ENCODE measurements around the gene MXD4.
A peak's percentile ranks its signal among the peaks of the same experiment; 100 is the strongest.
"Not testable (repeated sequence)": the region's sequence is repeated elsewhere in the genome, so short reads cannot be mapped to it uniquely, and the experiment has no call there.

Gene MXD4

DNA sequence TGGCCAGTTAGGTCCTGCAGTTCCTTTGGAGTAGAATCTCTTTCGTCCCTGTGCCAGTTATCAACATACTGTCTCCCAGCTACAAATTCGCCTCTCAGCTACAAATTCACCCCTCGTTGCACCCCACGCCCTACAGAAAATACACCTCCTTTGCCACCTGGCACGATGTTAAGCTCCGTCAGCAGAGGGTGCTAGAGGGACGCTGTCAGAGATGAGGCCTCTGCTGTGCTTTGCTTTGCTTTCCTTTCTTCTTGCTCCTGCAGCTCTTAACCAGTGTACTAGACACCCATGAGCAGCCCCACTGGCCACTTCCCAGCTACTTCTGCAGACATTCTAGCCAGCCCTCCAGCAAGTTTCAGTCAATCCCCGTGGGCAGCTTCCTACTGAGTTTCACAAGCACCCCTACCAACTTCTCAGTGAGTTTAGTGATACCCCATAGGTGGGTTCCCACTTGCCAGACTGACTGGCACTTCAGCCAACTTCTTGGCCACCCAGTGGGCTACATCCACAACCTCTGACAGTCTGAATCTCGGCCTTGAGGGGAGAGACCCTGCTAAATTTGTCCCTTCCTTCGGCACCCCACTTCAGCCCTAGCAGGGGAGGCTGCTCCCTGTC is 41.8 kb downstream of the MXD4 start:
- DNase-seq (ENCODE audit: low read depth), result peak; percentile 55

DNA sequence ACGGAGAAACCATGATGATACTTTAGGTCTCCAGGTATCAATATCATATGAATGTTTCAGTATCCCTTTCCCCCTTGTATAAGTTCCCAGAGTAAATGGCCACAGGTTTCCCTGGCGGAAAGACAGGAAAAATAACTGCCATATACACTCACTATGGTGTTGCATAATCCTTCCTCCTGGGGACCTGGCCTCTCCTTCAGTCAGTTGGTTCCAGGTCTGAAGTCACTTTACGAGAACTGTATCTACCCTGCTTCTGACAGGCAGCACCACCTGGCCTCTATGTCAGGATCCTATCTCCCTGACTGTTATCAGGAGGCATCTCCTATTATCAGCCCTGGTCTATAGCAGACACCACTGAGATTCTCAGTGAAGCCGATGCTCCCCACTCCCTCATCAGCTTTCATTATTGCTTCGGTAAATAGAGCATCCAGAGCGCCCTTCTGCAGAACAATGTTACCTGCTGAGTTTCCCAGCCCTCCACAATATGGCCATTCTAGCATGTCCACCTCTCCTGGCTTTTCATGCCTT is 42.6 kb downstream of the MXD4 start:
- no peak for DNase-seq (ENCODE audit: low read depth)

DNA sequence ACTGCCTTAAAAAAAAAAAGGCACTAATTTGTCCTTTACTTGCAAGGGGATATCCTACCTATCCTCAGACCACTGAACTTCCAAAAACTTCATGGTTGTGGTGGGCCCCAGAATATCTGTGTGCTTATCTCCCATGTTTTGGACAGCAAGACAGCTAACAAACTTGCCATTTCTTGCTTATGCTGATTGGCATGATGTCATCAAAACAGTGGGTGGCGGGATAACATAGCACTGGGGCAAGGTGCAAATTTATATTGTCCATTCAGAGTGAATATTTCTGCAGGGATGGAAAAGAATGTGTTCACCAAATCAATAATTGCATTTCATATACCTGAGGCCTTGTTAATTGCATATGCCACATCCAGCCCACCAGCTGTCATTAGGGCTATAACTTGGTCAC is 43.5 kb downstream of the MXD4 start:
- no peak for DNase-seq (ENCODE audit: low read depth)

DNA sequence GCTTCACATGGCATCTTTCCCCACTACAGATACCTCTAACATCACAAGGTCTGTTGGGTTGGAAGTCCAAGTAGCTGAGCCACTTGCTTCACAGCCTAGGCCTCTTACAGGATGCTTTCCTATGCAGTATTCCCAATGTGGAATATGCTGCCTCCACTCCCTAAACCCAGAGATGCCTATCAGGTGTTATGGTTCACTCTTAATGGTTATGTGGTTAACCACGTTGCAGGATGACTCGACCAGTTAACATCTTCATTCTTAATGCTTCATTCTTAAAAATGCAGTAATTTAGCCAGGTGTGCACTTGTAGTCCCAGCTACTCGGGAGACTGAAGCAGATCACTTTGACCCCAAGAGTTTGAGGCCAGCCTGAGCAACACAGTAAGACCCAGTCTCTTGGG is 44.2 kb downstream of the MXD4 start:
- DNase-seq (ENCODE audit: low read depth), result no peak

DNA sequence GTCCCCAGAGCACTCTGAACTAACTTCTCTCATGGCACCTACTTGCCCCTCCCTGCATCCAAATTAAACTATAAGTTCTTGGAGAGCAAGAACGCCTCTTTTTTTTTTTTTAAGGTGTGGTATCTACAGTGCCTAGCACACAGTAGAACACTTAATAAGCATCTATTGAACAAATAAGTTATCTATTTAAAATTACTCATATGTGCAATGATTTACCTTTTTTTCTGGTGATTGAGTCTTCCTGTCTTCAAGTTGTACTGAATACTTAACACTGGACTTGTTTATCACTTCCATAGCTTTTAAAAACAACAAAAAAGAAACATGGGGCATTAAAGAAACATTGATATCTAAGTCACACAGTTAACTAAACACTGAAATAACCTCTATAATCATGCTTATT is 49.1 kb downstream of the MXD4 start:
- DNase-seq (ENCODE audit: low read depth), result no peak

DNA sequence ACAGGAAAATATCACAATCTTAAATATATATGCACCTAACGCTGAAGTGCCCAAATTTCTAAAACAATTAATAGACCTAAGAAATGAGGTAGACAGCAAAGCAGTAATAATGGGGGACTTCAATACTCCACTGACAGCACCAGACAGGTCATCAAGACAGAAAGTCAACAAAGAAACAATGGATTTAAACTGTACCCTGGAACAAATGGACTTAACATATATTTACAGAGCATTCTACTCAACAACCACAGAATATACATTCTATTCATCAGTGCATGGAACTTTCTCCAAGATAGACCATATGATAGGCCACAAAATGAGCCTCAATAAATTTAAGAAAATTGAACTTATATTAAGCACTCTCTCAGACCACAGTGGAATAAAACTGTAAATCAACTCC is 59.1 kb downstream of the MXD4 start:
- DNase-seq (ENCODE audit: low read depth), result not testable (repeated sequence)
